SK-N-SH treated with all-trans-retinoic acid at 6 μM for 48 hours (cell line): ENCODE data around the gene LUZP1.

ENCODE experiments used
- ATAC-seq: fragments of 200-7000 bp; cut with Tn5 transposase; 3 replicates; pipeline ENCODE4 v1.9.1; 2020; ENCODE audit warnings: mild to moderate bottlenecking, moderate library complexity
- ARNTL ChIP-seq: fragments of 450-650 bp; formaldehyde crosslinking; IDR thresholded peaks from 2 replicates; pipeline ENCODE4 v1.5.0; 2020; ENCODE audit warnings: low read depth, mild to moderate bottlenecking, moderate library complexity, borderline replicate concordance
- CSDC2 ChIP-seq: fragments of 250-450 bp; sonication (Bioruptor Pico); IDR thresholded peaks from 2 replicates; pipeline ENCODE4 v1.5.0; 2020; ENCODE audit warnings: mild to moderate bottlenecking, moderate library complexity
- ESRRG ChIP-seq: fragments of 250-450 bp; sonication (Bioruptor Pico); IDR thresholded peaks from 2 replicates; pipeline ENCODE4 v1.6.1; 2021; ENCODE audit warnings: mild to moderate bottlenecking
- GLIS3 ChIP-seq: fragments of 250-450 bp; sonication (Bioruptor Pico); IDR thresholded peaks from 2 replicates; pipeline ENCODE4 v1.5.0; 2020; ENCODE audit warnings: mild to moderate bottlenecking, moderate library complexity
- ISL1 ChIP-seq: fragments of 250-450 bp; sonication (Bioruptor Pico); IDR thresholded peaks from 2 replicates; pipeline ENCODE4 v2.1.2; 2022; ENCODE audit warnings: mild to moderate bottlenecking, moderate library complexity
- OSR1 ChIP-seq: fragments of 250-450 bp; sonication (Bioruptor Pico); IDR thresholded peaks from 2 replicates; pipeline ENCODE4 v1.8.0; 2022; ENCODE audit warnings: moderate library complexity, mild to moderate bottlenecking, inconsistent platforms
- RARB ChIP-seq: fragments of 250-450 bp; sonication (Bioruptor Pico); IDR thresholded peaks from 2 replicates; pipeline ENCODE4 v1.8.0; 2021; ENCODE audit warnings: mild to moderate bottlenecking, moderate library complexity
- SNAI2 ChIP-seq: fragments of 250-450 bp; sonication (Bioruptor Pico); IDR thresholded peaks from 2 replicates; pipeline ENCODE4 v1.5.0; 2020; ENCODE audit warnings: mild to moderate bottlenecking, moderate library complexity
- TCF4 ChIP-seq: fragments of 250-450 bp; sonication (Bioruptor Pico); IDR thresholded peaks from 2 replicates; pipeline ENCODE4 v1.8.0; 2021; ENCODE audit warnings: mild to moderate bottlenecking, moderate library complexity, borderline replicate concordance
- TOX ChIP-seq: fragments of 250-450 bp; sonication (Bioruptor Pico); IDR thresholded peaks from 2 replicates; pipeline ENCODE4 v1.8.0; 2021; ENCODE audit warnings: mild to moderate bottlenecking, moderate library complexity, borderline replicate concordance
- ZC3H10 ChIP-seq: fragments of 250-450 bp; sonication (Bioruptor Pico); IDR thresholded peaks from 2 replicates; pipeline ENCODE4 v1.5.1; 2021; ENCODE audit warnings: mild to moderate bottlenecking, moderate library complexity
- ZFP3 ChIP-seq: fragments of 250-450 bp; sonication (Bioruptor Pico); IDR thresholded peaks from 2 replicates; pipeline ENCODE4 v1.5.0; 2020; ENCODE audit warnings: mild to moderate bottlenecking, moderate library complexity
- ZFP30 ChIP-seq: fragments of 450-650 bp; formaldehyde crosslinking; IDR thresholded peaks from 2 replicates; pipeline ENCODE4 v1.5.0; 2022; ENCODE audit warnings: mild to moderate bottlenecking, moderate library complexity
- ZNF565 ChIP-seq: fragments of 450-650 bp; formaldehyde crosslinking; conservative IDR thresholded peaks from 2 replicates; pipeline ENCODE4 v1.5.0; 2020; ENCODE audit warnings: low read depth, mild to moderate bottlenecking, moderate library complexity
- ZNF70 ChIP-seq: fragments of 450-650 bp; formaldehyde crosslinking; IDR thresholded peaks from 2 replicates; pipeline ENCODE4 v1.5.0; 2020; ENCODE audit warnings: mild to moderate bottlenecking, moderate library complexity
- TF ChIP-seq, protein P1 (sequence below): fragments of 250-450 bp; sonication (Bioruptor Pico); IDR thresholded peaks from 2 replicates; pipeline ENCODE4 v1.8.0; 2021; ENCODE audit warnings: low read depth, mild to moderate bottlenecking, moderate library complexity, borderline replicate concordance
- TF ChIP-seq, protein P2 (sequence below): fragments of 250-450 bp; sonication (Bioruptor Pico); IDR thresholded peaks from 2 replicates; pipeline ENCODE4 v1.5.0; 2020; ENCODE audit warnings: mild to moderate bottlenecking, moderate library complexity
- TF ChIP-seq, protein P3 (sequence below): fragments of 250-450 bp; sonication (Bioruptor Pico); IDR thresholded peaks from 2 replicates; pipeline ENCODE4 v1.5.1; 2021; ENCODE audit warnings: mild to moderate bottlenecking, moderate library complexity
- TF ChIP-seq, protein P4 (sequence below): fragments of 250-450 bp; sonication (Bioruptor Pico); IDR thresholded peaks from 2 replicates; pipeline ENCODE4 v1.8.0; 2020; ENCODE audit warnings: mild to moderate bottlenecking, moderate library complexity, borderline replicate concordance

The LUZP1 gene

DNA sequence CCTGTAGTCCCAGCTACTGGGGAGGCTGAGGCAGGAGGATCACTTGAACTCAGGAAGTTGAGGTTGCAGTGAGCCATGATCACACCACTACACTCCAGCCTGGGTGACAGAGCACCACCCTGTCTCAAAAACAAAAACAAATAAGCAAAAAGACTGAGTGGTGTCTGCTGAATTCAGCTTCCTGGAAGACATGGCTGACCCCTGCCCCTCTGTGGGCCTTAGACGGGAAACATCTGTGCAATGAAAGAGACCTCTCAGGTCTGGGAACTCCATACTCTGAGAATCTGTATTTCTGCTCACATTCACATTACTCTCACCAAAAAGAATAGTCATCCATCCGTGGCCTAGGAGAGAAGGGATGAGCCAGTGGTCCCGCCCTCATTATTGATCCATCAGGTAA is 46.6 kb upstream of the LUZP1 start (continued):
- TF ChIP-seq, protein P1, sequence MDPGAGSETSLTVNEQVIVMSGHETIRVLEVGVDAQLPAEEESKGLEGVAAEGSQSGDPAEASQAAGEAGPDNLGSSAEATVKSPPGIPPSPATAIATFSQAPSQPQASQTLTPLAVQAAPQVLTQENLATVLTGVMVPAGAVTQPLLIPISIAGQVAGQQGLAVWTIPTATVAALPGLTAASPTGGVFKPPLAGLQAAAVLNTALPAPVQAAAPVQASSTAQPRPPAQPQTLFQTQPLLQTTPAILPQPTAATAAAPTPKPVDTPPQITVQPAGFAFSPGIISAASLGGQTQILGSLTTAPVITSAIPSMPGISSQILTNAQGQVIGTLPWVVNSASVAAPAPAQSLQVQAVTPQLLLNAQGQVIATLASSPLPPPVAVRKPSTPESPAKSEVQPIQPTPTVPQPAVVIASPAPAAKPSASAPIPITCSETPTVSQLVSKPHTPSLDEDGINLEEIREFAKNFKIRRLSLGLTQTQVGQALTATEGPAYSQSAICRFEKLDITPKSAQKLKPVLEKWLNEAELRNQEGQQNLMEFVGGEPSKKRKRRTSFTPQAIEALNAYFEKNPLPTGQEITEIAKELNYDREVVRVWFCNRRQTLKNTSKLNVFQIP (CRISPR knock-in tag): no peak
- TF ChIP-seq, protein P2, sequence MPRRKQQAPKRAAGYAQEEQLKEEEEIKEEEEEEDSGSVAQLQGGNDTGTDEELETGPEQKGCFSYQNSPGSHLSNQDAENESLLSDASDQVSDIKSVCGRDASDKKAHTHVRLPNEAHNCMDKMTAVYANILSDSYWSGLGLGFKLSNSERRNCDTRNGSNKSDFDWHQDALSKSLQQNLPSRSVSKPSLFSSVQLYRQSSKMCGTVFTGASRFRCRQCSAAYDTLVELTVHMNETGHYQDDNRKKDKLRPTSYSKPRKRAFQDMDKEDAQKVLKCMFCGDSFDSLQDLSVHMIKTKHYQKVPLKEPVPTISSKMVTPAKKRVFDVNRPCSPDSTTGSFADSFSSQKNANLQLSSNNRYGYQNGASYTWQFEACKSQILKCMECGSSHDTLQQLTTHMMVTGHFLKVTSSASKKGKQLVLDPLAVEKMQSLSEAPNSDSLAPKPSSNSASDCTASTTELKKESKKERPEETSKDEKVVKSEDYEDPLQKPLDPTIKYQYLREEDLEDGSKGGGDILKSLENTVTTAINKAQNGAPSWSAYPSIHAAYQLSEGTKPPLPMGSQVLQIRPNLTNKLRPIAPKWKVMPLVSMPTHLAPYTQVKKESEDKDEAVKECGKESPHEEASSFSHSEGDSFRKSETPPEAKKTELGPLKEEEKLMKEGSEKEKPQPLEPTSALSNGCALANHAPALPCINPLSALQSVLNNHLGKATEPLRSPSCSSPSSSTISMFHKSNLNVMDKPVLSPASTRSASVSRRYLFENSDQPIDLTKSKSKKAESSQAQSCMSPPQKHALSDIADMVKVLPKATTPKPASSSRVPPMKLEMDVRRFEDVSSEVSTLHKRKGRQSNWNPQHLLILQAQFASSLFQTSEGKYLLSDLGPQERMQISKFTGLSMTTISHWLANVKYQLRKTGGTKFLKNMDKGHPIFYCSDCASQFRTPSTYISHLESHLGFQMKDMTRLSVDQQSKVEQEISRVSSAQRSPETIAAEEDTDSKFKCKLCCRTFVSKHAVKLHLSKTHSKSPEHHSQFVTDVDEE (CRISPR knock-in tag): no peak
- TF ChIP-seq CSDC2 (CRISPR knock-in tag) (no peak), ESRRG (no peak)
- TF ChIP-seq, all 23 proteins: peak for 0

DNA sequence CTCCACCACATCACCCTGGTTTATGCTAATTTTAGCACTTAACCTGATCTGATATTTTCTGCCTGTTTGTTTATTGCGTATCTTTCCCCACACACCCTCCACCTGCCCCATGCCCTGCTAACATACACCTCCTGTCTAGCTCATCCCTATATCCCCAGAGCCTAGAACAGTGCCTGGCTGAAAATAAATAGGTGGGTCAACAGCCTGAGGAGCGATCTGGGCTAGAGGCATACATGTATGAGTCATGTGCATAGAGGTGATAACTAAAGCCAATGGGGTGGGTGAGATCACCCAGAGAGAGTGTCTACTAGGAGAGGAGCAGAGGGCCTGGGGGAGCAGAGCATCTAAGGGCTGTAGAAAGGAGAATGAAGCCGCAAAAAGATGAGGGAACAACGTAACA is 46.0 kb upstream of the LUZP1 start:
- ATAC-seq: no peak

DNA sequence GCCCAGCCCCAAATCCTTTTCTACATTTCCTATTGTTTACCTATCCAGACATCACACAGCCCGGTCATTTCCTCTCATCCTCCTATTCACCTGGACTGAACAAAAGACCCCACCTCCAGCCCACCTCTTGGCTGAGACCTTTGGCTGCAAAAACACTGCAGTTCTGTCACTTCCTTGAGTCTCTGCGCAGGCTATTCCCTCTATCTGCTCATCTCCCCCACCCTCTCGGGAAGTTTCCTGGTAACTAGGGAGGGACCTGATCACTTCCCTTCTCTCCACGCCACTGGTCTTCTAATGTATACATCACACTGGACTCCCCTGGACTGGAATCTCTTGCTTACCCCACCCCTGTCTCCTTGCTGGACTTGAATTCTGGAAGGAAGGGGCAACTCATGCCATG is 43.3 kb upstream of the LUZP1 start:
- no peak for ATAC-seq
- no peak for TF ChIP-seq ZFP30 (CRISPR knock-in tag)
- no peak for TF ChIP-seq SNAI2 (CRISPR knock-in tag)
- no peak for TF ChIP-seq OSR1 (CRISPR knock-in tag)
- TF ChIP-seq, protein P1 (CRISPR knock-in tag): no peak
- no peak for TF ChIP-seq ZNF70 (CRISPR knock-in tag)
- no peak for TF ChIP-seq ZC3H10 (CRISPR knock-in tag)
- TF ChIP-seq RARB (CRISPR knock-in tag): no peak
- TF ChIP-seq TCF4 (CRISPR knock-in tag): no peak
- no peak for TF ChIP-seq ARNTL (CRISPR knock-in tag)
- TF ChIP-seq CSDC2 (CRISPR knock-in tag): no peak
- no peak for TF ChIP-seq ISL1 (CRISPR knock-in tag)
- no peak for TF ChIP-seq GLIS3
- TF ChIP-seq, protein P3, sequence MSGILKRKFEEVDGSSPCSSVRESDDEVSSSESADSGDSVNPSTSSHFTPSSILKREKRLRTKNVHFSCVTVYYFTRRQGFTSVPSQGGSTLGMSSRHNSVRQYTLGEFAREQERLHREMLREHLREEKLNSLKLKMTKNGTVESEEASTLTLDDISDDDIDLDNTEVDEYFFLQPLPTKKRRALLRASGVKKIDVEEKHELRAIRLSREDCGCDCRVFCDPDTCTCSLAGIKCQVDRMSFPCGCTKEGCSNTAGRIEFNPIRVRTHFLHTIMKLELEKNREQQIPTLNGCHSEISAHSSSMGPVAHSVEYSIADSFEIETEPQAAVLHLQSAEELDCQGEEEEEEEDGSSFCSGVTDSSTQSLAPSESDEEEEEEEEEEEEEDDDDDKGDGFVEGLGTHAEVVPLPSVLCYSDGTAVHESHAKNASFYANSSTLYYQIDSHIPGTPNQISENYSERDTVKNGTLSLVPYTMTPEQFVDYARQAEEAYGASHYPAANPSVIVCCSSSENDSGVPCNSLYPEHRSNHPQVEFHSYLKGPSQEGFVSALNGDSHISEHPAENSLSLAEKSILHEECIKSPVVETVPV: no peak

More for the DNA sequence above, 46.0 kb upstream of the LUZP1 start:
- TF ChIP-seq ZC3H10 (CRISPR knock-in tag) (no peak), SNAI2 (CRISPR knock-in tag) (no peak), ZFP30 (CRISPR knock-in tag) (no peak), ZNF565 (CRISPR knock-in tag) (no peak), OSR1 (CRISPR knock-in tag) (no peak), ZFP3 (CRISPR knock-in tag) (no peak), CSDC2 (CRISPR knock-in tag) (no peak), RARB (CRISPR knock-in tag) (no peak), TOX (CRISPR knock-in tag) (no peak), ISL1 (CRISPR knock-in tag) (no peak), ARNTL (CRISPR knock-in tag) (no peak), TCF4 (CRISPR knock-in tag) (no peak)
- TF ChIP-seq, protein P3: no peak
- TF ChIP-seq, protein P4, sequence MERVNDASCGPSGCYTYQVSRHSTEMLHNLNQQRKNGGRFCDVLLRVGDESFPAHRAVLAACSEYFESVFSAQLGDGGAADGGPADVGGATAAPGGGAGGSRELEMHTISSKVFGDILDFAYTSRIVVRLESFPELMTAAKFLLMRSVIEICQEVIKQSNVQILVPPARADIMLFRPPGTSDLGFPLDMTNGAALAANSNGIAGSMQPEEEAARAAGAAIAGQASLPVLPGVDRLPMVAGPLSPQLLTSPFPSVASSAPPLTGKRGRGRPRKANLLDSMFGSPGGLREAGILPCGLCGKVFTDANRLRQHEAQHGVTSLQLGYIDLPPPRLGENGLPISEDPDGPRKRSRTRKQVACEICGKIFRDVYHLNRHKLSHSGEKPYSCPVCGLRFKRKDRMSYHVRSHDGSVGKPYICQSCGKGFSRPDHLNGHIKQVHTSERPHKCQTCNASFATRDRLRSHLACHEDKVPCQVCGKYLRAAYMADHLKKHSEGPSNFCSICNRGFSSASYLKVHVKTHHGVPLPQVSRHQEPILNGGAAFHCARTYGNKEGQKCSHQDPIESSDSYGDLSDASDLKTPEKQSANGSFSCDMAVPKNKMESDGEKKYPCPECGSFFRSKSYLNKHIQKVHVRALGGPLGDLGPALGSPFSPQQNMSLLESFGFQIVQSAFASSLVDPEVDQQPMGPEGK (CRISPR knock-in tag): no peak
- TF ChIP-seq, protein P2 (CRISPR knock-in tag): no peak
- TF ChIP-seq, all 23 proteins: peak for 0
